GM23338 (cell line): Measurements from ENCODE around the gene TBC1D5. TPM values are rescaled to one million over a fixed set of nuclear protein-coding genes. Genes with fewer than 3 reads are reported as not detected.

Experiments
- ATAC-seq: fragments of 200-7000 bp; cut with Tn5 transposase; 3 replicates; pipeline ENCODE4 v1.9.1; 2020
- DNase-seq: peaks from one replicate; pipeline ENCODE4 v3.0.0-alpha.2; 2015; ENCODE audit warnings: low spot score
- H2AFZ ChIP-seq: fragments of 200-600 bp; sonication (generic); 2 replicates; pipeline ENCODE4 v1.8.0; 2016; ENCODE audit warnings: antibody characterized with exemption, mild to moderate bottlenecking, moderate library complexity
- H3F3A ChIP-seq: fragments of 200-600 bp; sonication (generic); replicated peaks from 2 replicates; pipeline ENCODE4 v1.8.0; 2017; ENCODE audit warnings: antibody characterized with exemption, mixed run types, low read depth
- H3K27ac ChIP-seq: fragments of 200-600 bp; sonication (generic); 2 replicates; pipeline ENCODE4 v1.6.1; 2016; ENCODE audit warnings: low read depth
- H3K27me3 ChIP-seq: fragments of 200-600 bp; sonication (generic); 2 replicates; pipeline ENCODE4 v1.8.0; 2016; ENCODE audit warnings: mild to moderate bottlenecking, mixed run types, moderate library complexity; ENCODE audit not compliant: insufficient read depth
- H3K36me3 ChIP-seq: fragments of 200-600 bp; sonication (generic); 2 replicates; pipeline ENCODE4 v1.8.0; 2016; ENCODE audit warnings: mild to moderate bottlenecking; ENCODE audit not compliant: insufficient read depth
- H3K4me1 ChIP-seq: fragments of 200-600 bp; sonication (generic); 2 replicates; pipeline ENCODE4 v1.8.0; 2016; ENCODE audit warnings: mild to moderate bottlenecking, moderate library complexity; ENCODE audit not compliant: insufficient read depth
- H3K4me2 ChIP-seq: fragments of 200-600 bp; sonication (generic); 2 replicates; pipeline ENCODE4 v1.7.1; 2017; ENCODE audit warnings: mixed run types
- H3K4me3 ChIP-seq: fragments of 200-600 bp; sonication (generic); 2 replicates; pipeline ENCODE4 v1.6.1; 2016; ENCODE audit warnings: mixed run types
- H3K79me2 ChIP-seq: fragments of 200-600 bp; sonication (generic); replicated peaks from 2 replicates; pipeline ENCODE4 v1.8.0; 2017; ENCODE audit warnings: mild to moderate bottlenecking; ENCODE audit not compliant: insufficient read depth
- H3K9me2 ChIP-seq: fragments of 200-600 bp; sonication (generic); 2 replicates; pipeline ENCODE4 v1.8.0; 2017; ENCODE audit not compliant: insufficient read depth
- H4K20me1 ChIP-seq: fragments of 200-600 bp; sonication (generic); replicated peaks from 2 replicates; pipeline ENCODE4 v1.8.0; 2017; ENCODE audit warnings: mild to moderate bottlenecking; ENCODE audit not compliant: insufficient read depth
- H3K27ac Mint-ChIP-seq: 2 replicates; pipeline ENCODE4 v1.8.0; 2020; ENCODE audit warnings: inconsistent platforms, mild to moderate bottlenecking, moderate library complexity, mixed read lengths
- H3K27me3 Mint-ChIP-seq: 3 replicates; pipeline ENCODE4 v1.8.0; 2022; ENCODE audit warnings: low read depth, mild to moderate bottlenecking, moderate library complexity, mixed read lengths, inconsistent platforms; ENCODE audit not compliant: insufficient read depth, poor library complexity
- H3K36me3 Mint-ChIP-seq: 3 replicates; pipeline ENCODE4 v1.8.0; 2021; ENCODE audit warnings: low read depth, mild to moderate bottlenecking, inconsistent platforms, moderate library complexity, mixed read lengths
- H3K4me1 Mint-ChIP-seq: 3 replicates; pipeline ENCODE4 v1.8.0; 2020; ENCODE audit warnings: mild to moderate bottlenecking, inconsistent platforms, mixed read lengths
- H3K4me3 Mint-ChIP-seq: 3 replicates; pipeline ENCODE4 v1.8.0; 2021; ENCODE audit warnings: moderate library complexity, mild to moderate bottlenecking, inconsistent platforms, mixed read lengths
- H3K9me3 Mint-ChIP-seq: 3 replicates; pipeline ENCODE4 v1.8.0; 2020; ENCODE audit warnings: moderate library complexity, mild to moderate bottlenecking, inconsistent platforms, mixed read lengths
- CREB1 ChIP-seq: fragments of 250-450 bp; sonication (Bioruptor Pico); IDR thresholded peaks from 2 replicates; pipeline ENCODE4 v1.5.0; 2020; ENCODE audit warnings: low read depth, mild to moderate bottlenecking, moderate library complexity
- EZH2phosphoT487 ChIP-seq: fragments of 200-600 bp; sonication (generic); IDR thresholded peaks from one replicate; pipeline ENCODE4 v1.8.1; 2018; ENCODE audit warnings: antibody characterized with exemption; ENCODE audit not compliant: unreplicated experiment
- JUNB ChIP-seq: IDR thresholded peaks from one replicate; pipeline ENCODE4 v1.6.1; 2016; ENCODE audit warnings: antibody characterized with exemption; ENCODE audit not compliant: unreplicated experiment
- NANOG ChIP-seq: IDR thresholded peaks from 2 replicates; pipeline ENCODE4 v1.6.1; 2016; ENCODE audit warnings: antibody characterized with exemption, borderline replicate concordance
- POLR2AphosphoS5 ChIP-seq: IDR thresholded peaks from 2 replicates; pipeline ENCODE4 v1.6.1; 2016; ENCODE audit warnings: antibody characterized with exemption, low read depth
- STAT1 ChIP-seq: IDR thresholded peaks from one replicate; pipeline ENCODE4 v1.6.1; 2016; ENCODE audit warnings: antibody characterized with exemption; ENCODE audit not compliant: unreplicated experiment
- ZNF114 ChIP-seq: fragments of 250-450 bp; sonication (Bioruptor Pico); IDR thresholded peaks from 2 replicates; pipeline ENCODE4 v1.5.0; 2020; ENCODE audit warnings: mild to moderate bottlenecking, moderate library complexity
- ZNF331 ChIP-seq: fragments of 250-450 bp; sonication (Bioruptor Pico); IDR thresholded peaks from 2 replicates; pipeline ENCODE4 v1.5.0; 2020; ENCODE audit warnings: low read depth, mild to moderate bottlenecking, moderate library complexity
- polyA plus RNA-seq: library from polyadenylated mRNA; unstranded; fragments of >200 nt; fragmentation: Nextera tagmentation; extraction: Ambion mirVana; gene quantifications from 2 replicates; pipeline ENCODE4 v1.2.1, GENCODE V29; 2016
- total RNA-seq: library from RNA; depleted of rRNA; stranded (reverse); fragments of >200 nt; shearing (Covaris generic); gene quantifications from 2 replicates; pipeline ENCODE4 v1.2.3, GENCODE V29; 2014
- TF ChIP-seq, protein P1 (sequence below): IDR thresholded peaks from one replicate; pipeline ENCODE4 v1.6.1; 2018; ENCODE audit warnings: antibody characterized with exemption; ENCODE audit not compliant: unreplicated experiment
- TF ChIP-seq, protein P2 (sequence below): fragments of 250-450 bp; sonication (Bioruptor Pico); IDR thresholded peaks from 2 replicates; pipeline ENCODE4 v1.5.0; 2020; ENCODE audit warnings: mild to moderate bottlenecking, moderate library complexity
- TF ChIP-seq, protein P3 (sequence below): IDR thresholded peaks from 2 replicates; pipeline ENCODE4 v1.6.1; 2016; ENCODE audit warnings: antibody characterized with exemption
- TF ChIP-seq, protein P4 (sequence below), 2 experiments: fragments of 200-600 bp in 1 of 2; sonication (generic) in 1 of 2; conservative IDR thresholded peaks; 2 replicates each; pipeline versions ENCODE4 v1.5.1 to v1.6.1; 2016 to 2017; ENCODE audit warnings: antibody characterized with exemption in 2 of 2, low read depth in 2 of 2, mild to moderate bottlenecking in 2 of 2, moderate library complexity in 1 of 2

The TBC1D5 gene
- total and polyA plus RNA-seq, 2 experiments from 2014 or later, result 21.8 to 48.1 TPM

DNA sequence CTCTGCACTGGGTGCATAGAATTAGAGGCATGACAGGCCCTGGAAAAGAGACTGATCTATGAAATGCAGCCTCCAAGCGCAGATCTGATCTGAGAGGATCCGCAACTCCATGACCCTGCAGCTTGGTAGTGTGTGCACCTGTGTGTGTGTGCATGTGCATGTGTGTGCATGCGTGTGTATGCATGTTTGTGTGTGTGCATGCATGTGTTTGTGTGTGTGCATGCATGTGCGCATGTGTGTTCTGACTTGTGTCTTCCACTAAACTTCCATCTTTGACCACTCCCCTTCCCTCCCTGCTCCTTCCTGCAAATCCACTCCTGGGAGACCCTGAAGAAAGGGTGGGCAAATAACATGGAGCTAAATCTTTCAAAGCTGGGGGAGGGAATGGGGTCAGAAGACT is 600.7 kb downstream of the TBC1D5 start:
- ATAC-seq (no peak), DNase-seq (no peak)
- TF ChIP-seq, protein P1, sequence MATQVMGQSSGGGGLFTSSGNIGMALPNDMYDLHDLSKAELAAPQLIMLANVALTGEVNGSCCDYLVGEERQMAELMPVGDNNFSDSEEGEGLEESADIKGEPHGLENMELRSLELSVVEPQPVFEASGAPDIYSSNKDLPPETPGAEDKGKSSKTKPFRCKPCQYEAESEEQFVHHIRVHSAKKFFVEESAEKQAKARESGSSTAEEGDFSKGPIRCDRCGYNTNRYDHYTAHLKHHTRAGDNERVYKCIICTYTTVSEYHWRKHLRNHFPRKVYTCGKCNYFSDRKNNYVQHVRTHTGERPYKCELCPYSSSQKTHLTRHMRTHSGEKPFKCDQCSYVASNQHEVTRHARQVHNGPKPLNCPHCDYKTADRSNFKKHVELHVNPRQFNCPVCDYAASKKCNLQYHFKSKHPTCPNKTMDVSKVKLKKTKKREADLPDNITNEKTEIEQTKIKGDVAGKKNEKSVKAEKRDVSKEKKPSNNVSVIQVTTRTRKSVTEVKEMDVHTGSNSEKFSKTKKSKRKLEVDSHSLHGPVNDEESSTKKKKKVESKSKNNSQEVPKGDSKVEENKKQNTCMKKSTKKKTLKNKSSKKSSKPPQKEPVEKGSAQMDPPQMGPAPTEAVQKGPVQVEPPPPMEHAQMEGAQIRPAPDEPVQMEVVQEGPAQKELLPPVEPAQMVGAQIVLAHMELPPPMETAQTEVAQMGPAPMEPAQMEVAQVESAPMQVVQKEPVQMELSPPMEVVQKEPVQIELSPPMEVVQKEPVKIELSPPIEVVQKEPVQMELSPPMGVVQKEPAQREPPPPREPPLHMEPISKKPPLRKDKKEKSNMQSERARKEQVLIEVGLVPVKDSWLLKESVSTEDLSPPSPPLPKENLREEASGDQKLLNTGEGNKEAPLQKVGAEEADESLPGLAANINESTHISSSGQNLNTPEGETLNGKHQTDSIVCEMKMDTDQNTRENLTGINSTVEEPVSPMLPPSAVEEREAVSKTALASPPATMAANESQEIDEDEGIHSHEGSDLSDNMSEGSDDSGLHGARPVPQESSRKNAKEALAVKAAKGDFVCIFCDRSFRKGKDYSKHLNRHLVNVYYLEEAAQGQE, result no peak
- no peak for TF ChIP-seq POLR2AphosphoS5
- TF ChIP-seq, protein P2, sequence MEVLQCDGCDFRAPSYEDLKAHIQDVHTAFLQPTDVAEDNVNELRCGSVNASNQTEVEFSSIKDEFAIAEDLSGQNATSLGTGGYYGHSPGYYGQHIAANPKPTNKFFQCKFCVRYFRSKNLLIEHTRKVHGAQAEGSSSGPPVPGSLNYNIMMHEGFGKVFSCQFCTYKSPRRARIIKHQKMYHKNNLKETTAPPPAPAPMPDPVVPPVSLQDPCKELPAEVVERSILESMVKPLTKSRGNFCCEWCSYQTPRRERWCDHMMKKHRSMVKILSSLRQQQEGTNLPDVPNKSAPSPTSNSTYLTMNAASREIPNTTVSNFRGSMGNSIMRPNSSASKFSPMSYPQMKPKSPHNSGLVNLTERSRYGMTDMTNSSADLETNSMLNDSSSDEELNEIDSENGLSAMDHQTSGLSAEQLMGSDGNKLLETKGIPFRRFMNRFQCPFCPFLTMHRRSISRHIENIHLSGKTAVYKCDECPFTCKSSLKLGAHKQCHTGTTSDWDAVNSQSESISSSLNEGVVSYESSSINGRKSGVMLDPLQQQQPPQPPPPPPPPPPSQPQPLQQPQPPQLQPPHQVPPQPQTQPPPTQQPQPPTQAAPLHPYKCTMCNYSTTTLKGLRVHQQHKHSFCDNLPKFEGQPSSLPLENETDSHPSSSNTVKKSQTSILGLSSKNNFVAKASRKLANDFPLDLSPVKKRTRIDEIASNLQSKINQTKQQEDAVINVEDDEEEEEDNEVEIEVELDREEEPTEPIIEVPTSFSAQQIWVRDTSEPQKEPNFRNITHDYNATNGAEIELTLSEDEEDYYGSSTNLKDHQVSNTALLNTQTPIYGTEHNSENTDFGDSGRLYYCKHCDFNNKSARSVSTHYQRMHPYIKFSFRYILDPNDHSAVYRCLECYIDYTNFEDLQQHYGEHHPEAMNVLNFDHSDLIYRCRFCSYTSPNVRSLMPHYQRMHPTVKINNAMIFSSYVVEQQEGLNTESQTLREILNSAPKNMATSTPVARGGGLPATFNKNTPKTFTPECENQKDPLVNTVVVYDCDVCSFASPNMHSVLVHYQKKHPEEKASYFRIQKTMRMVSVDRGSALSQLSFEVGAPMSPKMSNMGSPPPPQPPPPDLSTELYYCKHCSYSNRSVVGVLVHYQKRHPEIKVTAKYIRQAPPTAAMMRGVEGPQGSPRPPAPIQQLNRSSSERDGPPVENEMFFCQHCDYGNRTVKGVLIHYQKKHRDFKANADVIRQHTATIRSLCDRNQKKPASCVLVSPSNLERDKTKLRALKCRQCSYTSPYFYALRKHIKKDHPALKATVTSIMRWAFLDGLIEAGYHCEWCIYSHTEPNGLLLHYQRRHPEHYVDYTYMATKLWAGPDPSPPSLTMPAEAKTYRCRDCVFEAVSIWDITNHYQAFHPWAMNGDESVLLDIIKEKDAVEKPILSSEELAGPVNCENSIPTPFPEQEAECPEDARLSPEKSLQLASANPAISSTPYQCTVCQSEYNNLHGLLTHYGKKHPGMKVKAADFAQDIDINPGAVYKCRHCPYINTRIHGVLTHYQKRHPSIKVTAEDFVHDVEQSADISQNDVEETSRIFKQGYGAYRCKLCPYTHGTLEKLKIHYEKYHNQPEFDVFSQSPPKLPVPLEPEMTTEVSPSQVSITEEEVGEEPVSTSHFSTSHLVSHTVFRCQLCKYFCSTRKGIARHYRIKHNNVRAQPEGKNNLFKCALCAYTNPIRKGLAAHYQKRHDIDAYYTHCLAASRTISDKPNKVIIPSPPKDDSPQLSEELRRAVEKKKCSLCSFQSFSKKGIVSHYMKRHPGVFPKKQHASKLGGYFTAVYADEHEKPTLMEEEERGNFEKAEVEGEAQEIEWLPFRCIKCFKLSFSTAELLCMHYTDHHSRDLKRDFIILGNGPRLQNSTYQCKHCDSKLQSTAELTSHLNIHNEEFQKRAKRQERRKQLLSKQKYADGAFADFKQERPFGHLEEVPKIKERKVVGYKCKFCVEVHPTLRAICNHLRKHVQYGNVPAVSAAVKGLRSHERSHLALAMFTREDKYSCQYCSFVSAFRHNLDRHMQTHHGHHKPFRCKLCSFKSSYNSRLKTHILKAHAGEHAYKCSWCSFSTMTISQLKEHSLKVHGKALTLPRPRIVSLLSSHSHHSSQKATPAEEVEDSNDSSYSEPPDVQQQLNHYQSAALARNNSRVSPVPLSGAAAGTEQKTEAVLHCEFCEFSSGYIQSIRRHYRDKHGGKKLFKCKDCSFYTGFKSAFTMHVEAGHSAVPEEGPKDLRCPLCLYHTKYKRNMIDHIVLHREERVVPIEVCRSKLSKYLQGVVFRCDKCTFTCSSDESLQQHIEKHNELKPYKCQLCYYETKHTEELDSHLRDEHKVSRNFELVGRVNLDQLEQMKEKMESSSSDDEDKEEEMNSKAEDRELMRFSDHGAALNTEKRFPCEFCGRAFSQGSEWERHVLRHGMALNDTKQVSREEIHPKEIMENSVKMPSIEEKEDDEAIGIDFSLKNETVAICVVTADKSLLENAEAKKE, result no peak
- TF ChIP-seq, protein P3, sequence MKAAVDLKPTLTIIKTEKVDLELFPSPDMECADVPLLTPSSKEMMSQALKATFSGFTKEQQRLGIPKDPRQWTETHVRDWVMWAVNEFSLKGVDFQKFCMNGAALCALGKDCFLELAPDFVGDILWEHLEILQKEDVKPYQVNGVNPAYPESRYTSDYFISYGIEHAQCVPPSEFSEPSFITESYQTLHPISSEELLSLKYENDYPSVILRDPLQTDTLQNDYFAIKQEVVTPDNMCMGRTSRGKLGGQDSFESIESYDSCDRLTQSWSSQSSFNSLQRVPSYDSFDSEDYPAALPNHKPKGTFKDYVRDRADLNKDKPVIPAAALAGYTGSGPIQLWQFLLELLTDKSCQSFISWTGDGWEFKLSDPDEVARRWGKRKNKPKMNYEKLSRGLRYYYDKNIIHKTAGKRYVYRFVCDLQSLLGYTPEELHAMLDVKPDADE, result no peak
- TF ChIP-seq ZNF114 (CRISPR knock-in tag), result no peak
- no peak for TF ChIP-seq CREB1 (CRISPR knock-in tag)
- TF ChIP-seq NANOG, result no peak
- no peak for TF ChIP-seq ZNF331 (CRISPR knock-in tag)
- TF ChIP-seq STAT1, result no peak
- TF ChIP-seq EZH2phosphoT487, result no peak
- TF ChIP-seq, protein P4, sequence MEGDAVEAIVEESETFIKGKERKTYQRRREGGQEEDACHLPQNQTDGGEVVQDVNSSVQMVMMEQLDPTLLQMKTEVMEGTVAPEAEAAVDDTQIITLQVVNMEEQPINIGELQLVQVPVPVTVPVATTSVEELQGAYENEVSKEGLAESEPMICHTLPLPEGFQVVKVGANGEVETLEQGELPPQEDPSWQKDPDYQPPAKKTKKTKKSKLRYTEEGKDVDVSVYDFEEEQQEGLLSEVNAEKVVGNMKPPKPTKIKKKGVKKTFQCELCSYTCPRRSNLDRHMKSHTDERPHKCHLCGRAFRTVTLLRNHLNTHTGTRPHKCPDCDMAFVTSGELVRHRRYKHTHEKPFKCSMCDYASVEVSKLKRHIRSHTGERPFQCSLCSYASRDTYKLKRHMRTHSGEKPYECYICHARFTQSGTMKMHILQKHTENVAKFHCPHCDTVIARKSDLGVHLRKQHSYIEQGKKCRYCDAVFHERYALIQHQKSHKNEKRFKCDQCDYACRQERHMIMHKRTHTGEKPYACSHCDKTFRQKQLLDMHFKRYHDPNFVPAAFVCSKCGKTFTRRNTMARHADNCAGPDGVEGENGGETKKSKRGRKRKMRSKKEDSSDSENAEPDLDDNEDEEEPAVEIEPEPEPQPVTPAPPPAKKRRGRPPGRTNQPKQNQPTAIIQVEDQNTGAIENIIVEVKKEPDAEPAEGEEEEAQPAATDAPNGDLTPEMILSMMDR (conservative IDR thresholded peaks at IDR 0.05; ENCODE audit: low read depth in 2 of 2), result no peak
- no peak for TF ChIP-seq JUNB
- peaks cover 3% of the 10 kb centered on the region; the same call in 2 of the 3 replicates for H3K9me3 Mint-ChIP-seq
- H3K27me3 Mint-ChIP-seq, result peaks cover 7% of the 10 kb centered on the region
- Histone ChIP-seq H3K9me2 (0 out of 2 replicates have a peak, but pooled peaks cover 2% of the 10 kb centered on the region), H3K4me3 (no peak overlapping the region), H3K4me2 (no peak overlapping the region), H3K36me3 (no peaks in the 10 kb centered on the region), H3K27ac (no peak overlapping the region), H4K20me1 (no peaks in the 10 kb centered on the region), H3K4me1 (peaks cover 6% of the 10 kb centered on the region; the same call in 1 of the 2 replicates), H3K27me3 (no peaks in the 10 kb centered on the region), H3F3A (no peaks in the 10 kb centered on the region), H3K79me2 (no peaks in the 10 kb centered on the region), H2AFZ (no peak overlapping the region)
- H3K27ac Mint-ChIP-seq, result no peak overlapping the region
- no peak overlapping the region for H3K4me3 Mint-ChIP-seq
- no peaks in the 10 kb centered on the region for H3K36me3 Mint-ChIP-seq
- H3K4me1 Mint-ChIP-seq, result peaks cover 10% of the 10 kb centered on the region
